Activated naive CD8-positive, alpha-beta T cell treated with anti-CD3 and anti-CD28 coated beads, Interleukin-2, amount 50 U/mL, for 24 hours (primary cell): Measurements from ENCODE around the gene RIPOR1.

Experiments
- ATAC-seq: fragments of 150-1000 bp; cut with Tn5 transposase; one replicate; pipeline ENCODE4 v1.10.0; 2021
- DNase-seq: peaks from one replicate; pipeline ENCODE4 v3.0.0; 2021
- H3K27ac Mint-ChIP-seq: one replicate; pipeline ENCODE4 v1.8.0; 2021; ENCODE audit warnings: mild to moderate bottlenecking, mixed read lengths
- H3K27me3 Mint-ChIP-seq: one replicate; pipeline ENCODE4 v1.8.0; 2021; ENCODE audit warnings: mixed read lengths
- H3K36me3 Mint-ChIP-seq: one replicate; pipeline ENCODE4 v1.8.0; 2021; ENCODE audit warnings: low read depth, mixed read lengths
- H3K4me1 Mint-ChIP-seq: one replicate; pipeline ENCODE4 v1.8.0; 2021; ENCODE audit warnings: mixed read lengths
- H3K4me3 Mint-ChIP-seq: one replicate; pipeline ENCODE4 v1.8.0; 2021; ENCODE audit warnings: mild to moderate bottlenecking, moderate library complexity, mixed read lengths
- H3K9me3 Mint-ChIP-seq: one replicate; pipeline ENCODE4 v1.8.0; 2021; ENCODE audit warnings: mixed read lengths

RIPOR1 gene

GRCh38 chr16:67540756-67541155, 12.1 kb downstream of the RIPOR1 start:
- peaks cover 3% of the 10 kb centered on the region for H3K36me3 Mint-ChIP-seq
- no peak overlapping the region for H3K4me3 Mint-ChIP-seq
- peaks cover 11% of the 10 kb centered on the region for H3K27me3 Mint-ChIP-seq
- ATAC-seq = no peak
- no peaks in the 10 kb centered on the region for H3K9me3 Mint-ChIP-seq
- no peak overlapping the region for H3K27ac Mint-ChIP-seq
- peaks cover 27% of the 10 kb centered on the region for H3K4me1 Mint-ChIP-seq
- no peak for DNase-seq

GRCh38 chr16:67541391-67542263, 13.0 kb downstream of the RIPOR1 start:
- DNase-seq = no peak
- Mint-ChIP-seq H3K9me3 (no peaks in the 10 kb centered on the region), H3K4me1 (peaks cover 24% of the 10 kb centered on the region), H3K27ac (no peak overlapping the region), H3K36me3 (peaks cover 3% of the 10 kb centered on the region), H3K4me3 (no peak overlapping the region), H3K27me3 (peaks cover 6% of the 10 kb centered on the region)
- ATAC-seq = no peak

GRCh38 chr16:67542464-67542863, 13.8 kb downstream of the RIPOR1 start:
- no peaks in the 10 kb centered on the region for H3K9me3 Mint-ChIP-seq
- H3K4me3 Mint-ChIP-seq = no peak overlapping the region
- H3K27me3 Mint-ChIP-seq = no peaks in the 10 kb centered on the region
- peak; percentile 83 for ATAC-seq
- DNase-seq = peak; percentile 73
- H3K4me1 Mint-ChIP-seq = peaks cover 27% of the 10 kb centered on the region
- H3K27ac Mint-ChIP-seq = peak overlapping the region; percentile 64
- peaks cover 3% of the 10 kb centered on the region for H3K36me3 Mint-ChIP-seq

GRCh38 chr16:67543036-67543435, 14.4 kb downstream of the RIPOR1 start:
- no peaks in the 10 kb centered on the region for H3K9me3 Mint-ChIP-seq
- DNase-seq (no peak), ATAC-seq (no peak)
- H3K27ac Mint-ChIP-seq = no peak overlapping the region
- no peak overlapping the region for H3K4me3 Mint-ChIP-seq
- H3K27me3 Mint-ChIP-seq = no peaks in the 10 kb centered on the region
- H3K4me1 Mint-ChIP-seq = peaks cover 33% of the 10 kb centered on the region
- H3K36me3 Mint-ChIP-seq = peaks cover 3% of the 10 kb centered on the region

- Mint-ChIP-seq H3K36me3 (peaks cover 3% of the 10 kb centered on the region), H3K27me3 (no peaks in the 10 kb centered on the region), H3K9me3 (no peaks in the 10 kb centered on the region), H3K4me3 (no peak overlapping the region), H3K27ac (no peak overlapping the region), H3K4me1 (peaks cover 38% of the 10 kb centered on the region)
- ATAC-seq = no peak
- DNase-seq = no peak
These were observed 15.0 kb downstream of the RIPOR1 start for GRCh38 chr16:67543582-67543981.

GRCh38 chr16:67544329-67544841, 15.8 kb downstream of the RIPOR1 start:
- H3K4me1 Mint-ChIP-seq = peaks cover 33% of the 10 kb centered on the region

GRCh38 chr16:67544844-67545664, 16.4 kb downstream of the RIPOR1 start:
- no peaks in the 10 kb centered on the region for H3K27me3 Mint-ChIP-seq
- ATAC-seq = no peak

More at GRCh38 chr16:67544329-67544841, 15.8 kb downstream of the RIPOR1 start:
- Mint-ChIP-seq H3K27me3 (no peaks in the 10 kb centered on the region), H3K36me3 (peaks cover 3% of the 10 kb centered on the region), H3K27ac (no peak overlapping the region), H3K4me3 (no peak overlapping the region), H3K9me3 (no peaks in the 10 kb centered on the region)
- no peak for ATAC-seq
- DNase-seq = no peak

GRCh38 chr16:67545665-67546024, 17.0 kb downstream of the RIPOR1 start:
- Mint-ChIP-seq H3K9me3 (no peaks in the 10 kb centered on the region), H3K27me3 (no peaks in the 10 kb centered on the region), H3K27ac (no peak overlapping the region), H3K4me1 (peaks cover 35% of the 10 kb centered on the region), H3K4me3 (no peak overlapping the region), H3K36me3 (peaks cover 6% of the 10 kb centered on the region)
- no peak for DNase-seq
- no peak for ATAC-seq

More at GRCh38 chr16:67544844-67545664, 16.4 kb downstream of the RIPOR1 start:
- peaks cover 6% of the 10 kb centered on the region for H3K36me3 Mint-ChIP-seq
- DNase-seq = no peak
- H3K4me3 Mint-ChIP-seq = no peak overlapping the region
- H3K27ac Mint-ChIP-seq = no peak overlapping the region
- peaks cover 34% of the 10 kb centered on the region for H3K4me1 Mint-ChIP-seq
- H3K9me3 Mint-ChIP-seq = no peaks in the 10 kb centered on the region

GRCh38 chr16:67546091-67546501, 17.5 kb downstream of the RIPOR1 start:
- no peak for DNase-seq
- peaks cover 6% of the 10 kb centered on the region for H3K36me3 Mint-ChIP-seq
- no peak overlapping the region for H3K27ac Mint-ChIP-seq
- ATAC-seq = no peak
- H3K9me3 Mint-ChIP-seq = no peaks in the 10 kb centered on the region
- H3K4me3 Mint-ChIP-seq = no peak overlapping the region
- no peaks in the 10 kb centered on the region for H3K27me3 Mint-ChIP-seq
- H3K4me1 Mint-ChIP-seq = peaks cover 35% of the 10 kb centered on the region

- no peaks in the 10 kb centered on the region for H3K27me3 Mint-ChIP-seq
- H3K9me3 Mint-ChIP-seq = no peaks in the 10 kb centered on the region
- H3K4me3 Mint-ChIP-seq = no peak overlapping the region
- peaks cover 38% of the 10 kb centered on the region for H3K4me1 Mint-ChIP-seq
- ATAC-seq = peak; percentile 45
- H3K27ac Mint-ChIP-seq = peak overlapping the region; percentile 46
- peak; percentile 82 for DNase-seq
- peaks cover 6% of the 10 kb centered on the region for H3K36me3 Mint-ChIP-seq
These were observed 18.3 kb downstream of the RIPOR1 start for GRCh38 chr16:67546761-67547422.

GRCh38 chr16:67547423-67548264, 19.0 kb downstream of the RIPOR1 start:
- H3K27ac Mint-ChIP-seq = peak overlapping the region; percentile 89
- no peaks in the 10 kb centered on the region for H3K27me3 Mint-ChIP-seq
- H3K9me3 Mint-ChIP-seq = no peaks in the 10 kb centered on the region
- H3K36me3 Mint-ChIP-seq = peaks cover 3% of the 10 kb centered on the region
- peaks cover 38% of the 10 kb centered on the region for H3K4me1 Mint-ChIP-seq
- ATAC-seq = peak; percentile 18
- no peak for DNase-seq
- peak overlapping the region; percentile 14 for H3K4me3 Mint-ChIP-seq

GRCh38 chr16:67548265-67549126, 19.9 kb downstream of the RIPOR1 start:
- H3K4me3 Mint-ChIP-seq = no peak overlapping the region
- DNase-seq (no peak), ATAC-seq (peak; percentile 63)
- H3K27me3 Mint-ChIP-seq = no peaks in the 10 kb centered on the region
- H3K27ac Mint-ChIP-seq = peak overlapping the region; percentile 89
- H3K9me3 Mint-ChIP-seq = no peaks in the 10 kb centered on the region
- H3K4me1 Mint-ChIP-seq = peaks cover 43% of the 10 kb centered on the region
- peaks cover 3% of the 10 kb centered on the region for H3K36me3 Mint-ChIP-seq

- Mint-ChIP-seq H3K27me3 (no peaks in the 10 kb centered on the region), H3K36me3 (peaks cover 7% of the 10 kb centered on the region), H3K4me1 (peaks cover 47% of the 10 kb centered on the region), H3K9me3 (no peaks in the 10 kb centered on the region), H3K4me3 (no peak overlapping the region), H3K27ac (peak overlapping the region; percentile 89)
- DNase-seq (no peak), ATAC-seq (no peak)
These were observed 20.6 kb downstream of the RIPOR1 start for GRCh38 chr16:67549240-67549639.
